ENCODE measurements around the gene CISD2. TPM values are rescaled to one million over a fixed set of nuclear protein-coding genes. Genes with fewer than 3 reads are reported as not detected.
A peak's percentile ranks its signal among the peaks of the same experiment; 100 is the strongest.
"Not testable (repeated sequence)": the region's sequence is repeated elsewhere in the genome, so short reads cannot be mapped to it uniquely, and the experiment has no call there.

The CISD2 gene, protein sequence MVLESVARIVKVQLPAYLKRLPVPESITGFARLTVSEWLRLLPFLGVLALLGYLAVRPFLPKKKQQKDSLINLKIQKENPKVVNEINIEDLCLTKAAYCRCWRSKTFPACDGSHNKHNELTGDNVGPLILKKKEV
- 10 to 100 TPM in 3 of 4 donors, 1 to 10 TPM in 1; 6.7 to 22.2 (median 12.9) TPM for total RNA-seq

DNA sequence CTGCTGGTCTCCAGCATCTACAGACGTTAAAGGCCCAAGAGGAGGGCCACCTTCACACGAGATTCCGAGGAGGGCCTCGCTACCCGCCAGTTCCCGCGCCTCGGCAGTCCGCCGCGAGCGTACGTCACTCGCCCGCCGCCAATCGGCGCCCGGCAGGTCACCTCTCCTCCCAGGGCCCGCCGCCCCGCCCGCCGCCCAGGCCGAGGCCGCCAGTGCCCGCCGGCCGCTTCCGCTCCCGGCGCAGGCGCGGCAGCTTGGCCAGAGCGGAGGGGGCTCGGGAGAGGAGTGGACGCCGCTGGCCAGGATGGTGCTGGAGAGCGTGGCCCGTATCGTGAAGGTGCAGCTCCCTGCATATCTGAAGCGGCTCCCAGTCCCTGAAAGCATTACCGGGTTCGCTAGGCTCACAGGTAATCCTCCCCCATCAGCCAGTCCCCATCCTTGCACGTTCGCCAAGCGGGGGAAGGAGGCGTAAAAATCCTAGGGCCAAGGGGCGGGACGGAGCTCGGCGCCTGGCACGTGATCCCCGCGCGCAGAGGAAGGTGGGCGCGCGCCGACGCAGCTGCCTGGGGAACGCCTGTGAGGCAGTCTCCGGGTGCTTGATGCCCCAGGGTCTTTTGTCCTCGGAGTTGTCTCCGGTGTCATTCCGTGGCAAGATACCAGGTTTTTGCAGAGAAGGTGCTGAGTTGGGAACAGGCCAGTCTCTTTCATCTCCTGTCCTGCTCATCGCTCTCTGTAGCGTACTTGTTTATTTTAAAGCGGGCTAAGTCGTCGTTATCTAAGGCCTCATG, at the start of gene CISD2:
CISD2 (plus strand) TSS at position 212 of the 788 bp plus-strand sequence; CDS start at position 305, 93 bp downstream.
- Histone ChIP-seq H3K27me3 (no peaks in the 10 kb centered on the region), H3K9me3 (no peaks in the 10 kb centered on the region), H3K27ac (peak within 1 kb of the TSS; percentile 93 to 98 (median 95)), H3K4me1 (peaks cover 0 to 31% (median 6%) of the 10 kb centered on the region in 3 donors), H3K4me3 (peak within 1 kb of the TSS; percentile 77 to 84), H3K36me3 (peaks cover 0 to under 1% of the 10 kb centered on the region in 2 donors)
- WGBS, 2 donors (ENCODE audit: low coverage in 1 of 2) = 0 to 1% methylated on average over 12 to 25 of the region's 71 CpGs
- TF ChIP-seq EP300 (IDR thresholded peaks at IDR 0.05) (no peak), POLR2AphosphoS5 (IDR thresholded peaks at IDR 0.05) (peak; percentile 89), POLR2A (IDR thresholded peaks at IDR 0.05) (peak; percentile 77 to 85)
- TF ChIP-seq, protein P1, sequence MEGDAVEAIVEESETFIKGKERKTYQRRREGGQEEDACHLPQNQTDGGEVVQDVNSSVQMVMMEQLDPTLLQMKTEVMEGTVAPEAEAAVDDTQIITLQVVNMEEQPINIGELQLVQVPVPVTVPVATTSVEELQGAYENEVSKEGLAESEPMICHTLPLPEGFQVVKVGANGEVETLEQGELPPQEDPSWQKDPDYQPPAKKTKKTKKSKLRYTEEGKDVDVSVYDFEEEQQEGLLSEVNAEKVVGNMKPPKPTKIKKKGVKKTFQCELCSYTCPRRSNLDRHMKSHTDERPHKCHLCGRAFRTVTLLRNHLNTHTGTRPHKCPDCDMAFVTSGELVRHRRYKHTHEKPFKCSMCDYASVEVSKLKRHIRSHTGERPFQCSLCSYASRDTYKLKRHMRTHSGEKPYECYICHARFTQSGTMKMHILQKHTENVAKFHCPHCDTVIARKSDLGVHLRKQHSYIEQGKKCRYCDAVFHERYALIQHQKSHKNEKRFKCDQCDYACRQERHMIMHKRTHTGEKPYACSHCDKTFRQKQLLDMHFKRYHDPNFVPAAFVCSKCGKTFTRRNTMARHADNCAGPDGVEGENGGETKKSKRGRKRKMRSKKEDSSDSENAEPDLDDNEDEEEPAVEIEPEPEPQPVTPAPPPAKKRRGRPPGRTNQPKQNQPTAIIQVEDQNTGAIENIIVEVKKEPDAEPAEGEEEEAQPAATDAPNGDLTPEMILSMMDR (IDR thresholded peaks at IDR 0.05) = peak in 2 of 4 experiments; percentile 19 to 31
- ATAC-seq = peak; percentile 98

DNA sequence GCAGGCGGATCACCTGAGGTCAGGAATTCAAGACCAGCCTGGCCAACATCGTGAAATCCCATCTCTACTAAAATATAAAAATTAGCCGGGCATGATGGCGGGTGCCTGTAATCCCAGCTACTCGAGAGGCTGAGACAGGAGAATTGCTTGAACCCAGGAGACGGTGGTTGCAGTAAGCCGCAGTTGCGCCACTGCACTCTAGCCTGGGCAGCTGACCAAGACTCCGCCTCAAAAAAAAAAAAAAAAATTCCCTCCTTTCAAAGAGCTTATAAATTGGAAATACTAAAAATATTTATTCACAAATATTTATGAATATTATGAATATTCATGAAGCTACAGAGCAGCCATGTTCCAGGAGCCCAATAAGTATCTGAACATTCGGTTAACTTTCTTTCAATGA, 49.7 kb upstream of the CISD2 start:
- H3K4me1 ChIP-seq = peaks cover 40 to 100% (median 49%) of the 10 kb centered on the region in 3 donors
- not testable (repeated sequence) for H3K9me3 ChIP-seq, H3K4me3 ChIP-seq, ATAC-seq, H3K36me3 ChIP-seq, H3K27me3 ChIP-seq
- 83 to 84% methylated on average over 6 of the region's 10 CpGs for WGBS, 2 donors (ENCODE audit: low coverage in 1 of 2)
- H3K27ac ChIP-seq = peak overlapping the region in 2 of 4 donors; percentile 33 to 34

DNA sequence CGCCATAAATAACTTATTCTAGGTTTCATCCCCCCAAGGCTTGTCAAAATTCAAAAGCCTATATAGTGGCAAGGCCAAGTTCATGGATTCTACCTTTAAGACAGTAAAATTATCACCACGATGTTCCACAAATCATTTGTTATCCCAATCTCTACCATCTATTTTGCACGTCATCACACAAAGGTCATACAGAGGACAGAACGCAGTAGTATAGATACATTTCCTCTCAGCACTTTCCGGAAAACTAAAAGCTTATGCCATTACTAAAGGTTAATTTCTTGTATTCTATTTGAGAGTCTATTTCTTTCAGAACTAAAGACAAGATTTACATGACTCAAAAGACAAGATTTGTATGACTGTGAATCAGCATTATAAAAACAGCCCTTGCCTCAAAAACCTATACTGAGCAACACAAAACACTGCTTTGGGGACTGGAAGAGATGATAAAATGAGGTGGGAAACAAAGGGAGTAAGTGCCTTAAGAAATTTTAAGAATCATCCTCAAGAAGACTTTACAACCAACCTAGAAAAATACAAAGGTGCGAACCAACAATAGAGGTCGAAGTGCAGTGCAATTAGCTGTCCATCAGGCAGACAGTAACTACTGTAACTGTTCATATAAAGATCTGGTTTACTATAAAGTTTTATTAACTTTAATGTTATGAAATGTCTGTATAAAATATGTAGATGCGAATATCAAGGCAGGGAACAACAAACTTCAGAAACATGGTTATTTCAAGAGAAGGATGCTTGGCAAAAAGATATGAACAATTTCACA, 49.0 kb upstream of the CISD2 start:
- H3K4me1 ChIP-seq = peaks cover 41 to 99% (median 52%) of the 10 kb centered on the region in 3 donors
- H3K27ac ChIP-seq = peak overlapping the region in 2 of 4 donors; percentile 33 to 34
- H3K9me3 ChIP-seq = no peaks in the 10 kb centered on the region
- H3K36me3 ChIP-seq = no peaks in the 10 kb centered on the region
- no peaks in the 10 kb centered on the region for H3K27me3 ChIP-seq
- WGBS, 2 donors (ENCODE audit: low coverage in 1 of 2) = 63 to 68% methylated on average over 6 to 8 of the region's 8 CpGs
- H3K4me3 ChIP-seq = peak overlapping the region in 1 of 2 donors; percentile 1
- TF ChIP-seq EP300 (IDR thresholded peaks at IDR 0.05) (no peak), POLR2AphosphoS5 (IDR thresholded peaks at IDR 0.05) (no peak), POLR2A (IDR thresholded peaks at IDR 0.05) (no peak)
- TF ChIP-seq, protein P1 (IDR thresholded peaks at IDR 0.05) = no peak
- no peak for ATAC-seq

DNA sequence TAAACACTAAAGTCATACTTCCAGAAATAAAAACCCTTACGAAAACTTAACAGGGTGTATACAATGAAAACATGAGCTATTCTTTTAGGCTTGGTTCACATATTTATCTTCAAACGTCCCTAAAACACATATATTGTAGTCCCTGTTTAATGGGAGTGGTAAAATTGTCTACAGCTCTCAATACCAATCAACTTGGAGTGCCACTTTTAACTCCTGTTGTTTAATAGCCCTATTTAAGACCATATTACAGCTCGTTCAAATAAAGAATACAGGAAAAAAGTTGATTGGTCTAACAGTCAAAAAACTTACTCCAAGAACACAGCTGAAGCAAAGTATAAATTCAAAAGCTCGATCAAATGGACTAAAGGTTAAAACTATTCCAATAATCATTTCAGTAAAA, 45.3 kb upstream of the CISD2 start:
- Histone ChIP-seq H3K27ac (peak overlapping the region; percentile 13 to 99 (median 64)), H3K9me3 (no peaks in the 10 kb centered on the region), H3K27me3 (no peaks in the 10 kb centered on the region), H3K4me1 (peaks cover 24 to 63% (median 27%) of the 10 kb centered on the region in 3 donors), H3K4me3 (peak overlapping the region; percentile 81 to 83), H3K36me3 (no peaks in the 10 kb centered on the region)
- ATAC-seq = no peak
- WGBS, 2 donors (ENCODE audit: low coverage in 1 of 2) = 10 to 14% methylated on average over 4 of the region's 4 CpGs
- no peak for TF ChIP-seq POLR2A (IDR thresholded peaks at IDR 0.05)
- TF ChIP-seq, protein P1 (IDR thresholded peaks at IDR 0.05) = no peak
- TF ChIP-seq EP300 (IDR thresholded peaks at IDR 0.05) = no peak
- no peak for TF ChIP-seq POLR2AphosphoS5 (IDR thresholded peaks at IDR 0.05)

DNA sequence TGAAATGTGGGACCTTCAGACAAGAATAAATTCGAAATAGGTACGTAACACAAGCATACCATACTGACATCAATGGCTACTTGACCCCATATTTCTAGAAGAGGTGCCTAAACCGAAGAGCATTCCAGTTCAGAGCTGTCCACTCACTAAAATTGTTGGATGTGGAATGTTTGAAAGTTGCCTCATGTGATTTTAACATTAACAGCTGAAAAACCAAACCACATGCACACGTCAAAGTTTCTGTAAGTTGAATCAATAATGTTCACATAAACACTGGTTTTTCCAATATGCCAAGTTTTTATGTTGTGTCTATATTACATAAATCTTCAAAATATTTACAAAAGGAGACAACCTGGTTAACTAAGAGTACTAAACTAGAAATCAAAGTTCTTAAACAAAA, 44.9 kb upstream of the CISD2 start:
- TF ChIP-seq POLR2A (IDR thresholded peaks at IDR 0.05) (no peak), POLR2AphosphoS5 (IDR thresholded peaks at IDR 0.05) (no peak)
- TF ChIP-seq, protein P1 (IDR thresholded peaks at IDR 0.05) = no peak
- H3K27ac ChIP-seq = peak overlapping the region; percentile 30 to 99 (median 99)
- 29 to 37% methylated on average over 4 of the region's 4 CpGs for WGBS, 2 donors (ENCODE audit: low coverage in 1 of 2)
- peak overlapping the region; percentile 81 to 83 for H3K4me3 ChIP-seq
- no peak for ATAC-seq
- peaks cover 26 to 63% (median 30%) of the 10 kb centered on the region in 3 donors for H3K4me1 ChIP-seq
- H3K36me3 ChIP-seq = no peaks in the 10 kb centered on the region
- H3K9me3 ChIP-seq = no peaks in the 10 kb centered on the region
- H3K27me3 ChIP-seq = no peaks in the 10 kb centered on the region
